IPS DF 6.9 (cell line): ENCODE measurements around the gene WNT10A.
"Not testable (repeated sequence)": the region's sequence is repeated elsewhere in the genome, so short reads cannot be mapped to it uniquely, and the experiment has no call there.

ENCODE experiments used
- DNase-seq: peaks from one replicate; pipeline ENCODE4 v3.0.0-alpha.2; 2013; ENCODE audit warnings: low read depth, low spot score
- H3K27ac ChIP-seq: one replicate; pipeline ENCODE4 v1.5.1; 2013; ENCODE audit warnings: low read length, control low read depth
- H3K27me3 ChIP-seq: 2 replicates; pipeline ENCODE4 v1.6.1; 2013; ENCODE audit warnings: mild to moderate bottlenecking, low read length; ENCODE audit not compliant: control insufficient read depth, insufficient read depth
- H3K36me3 ChIP-seq: 2 replicates; pipeline ENCODE4 v1.6.1; 2013; ENCODE audit warnings: low read length; ENCODE audit not compliant: control insufficient read depth, insufficient read depth
- H3K4me1 ChIP-seq: 2 replicates; pipeline ENCODE4 v1.6.1; 2013; ENCODE audit warnings: low read length; ENCODE audit not compliant: control insufficient read depth, insufficient read depth
- H3K4me3 ChIP-seq: 2 replicates; pipeline ENCODE4 v1.5.1; 2013; ENCODE audit warnings: mild to moderate bottlenecking, low read length
- H3K9me3 ChIP-seq: 2 replicates; pipeline ENCODE4 v1.6.1; 2013; ENCODE audit warnings: low read length, inconsistent platforms; ENCODE audit not compliant: control insufficient read depth, insufficient read depth
- WGBS: extraction: QIAGEN DNeasy Blood & Tissue Kit; methylation state at CpG from one replicate; pipeline ENCODE4 v1.1.7; 2013; ENCODE audit warnings: mixed read lengths, missing lambda C conversion rate; ENCODE audit not compliant: insufficient read length, insufficient coverage; 5-methylcytosine and 5-hydroxymethylcytosine counted together

Gene WNT10A

GRCh38 chr2:218846963-218847362 lies 33.7 kb upstream of the WNT10A start:
- H3K9me3 ChIP-seq, DNase-seq, H3K4me3 ChIP-seq, H3K27ac ChIP-seq, H3K27me3 ChIP-seq, H3K4me1 ChIP-seq, H3K36me3 ChIP-seq: not testable (repeated sequence)
- no CpG with 5 or more reads among the region's 18 CpGs for WGBS

DNA sequence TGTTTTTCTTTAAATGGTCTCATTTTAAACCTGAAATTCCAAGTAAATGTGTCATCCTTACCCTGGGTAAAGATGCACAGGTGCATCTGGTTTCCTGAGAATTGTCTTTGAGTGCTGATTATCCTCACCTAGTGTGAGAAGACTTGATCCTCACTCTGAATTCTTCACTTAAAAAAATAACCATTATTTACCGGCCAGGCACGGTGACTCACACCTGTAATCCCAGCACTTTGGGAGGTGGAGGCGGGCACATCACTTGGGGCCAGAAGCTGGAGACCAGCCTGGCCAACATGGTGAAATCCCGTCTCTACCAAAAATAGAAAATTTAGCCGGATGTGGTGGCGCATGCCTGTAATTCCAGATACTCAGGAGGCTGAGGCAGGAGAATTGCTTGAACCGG lies 30.9 kb upstream of the WNT10A start:
- WGBS = no CpG with 5 or more reads among the region's 7 CpGs
- Histone ChIP-seq H3K4me1 (peaks cover 3% of the 10 kb centered on the region), H3K9me3 (no peaks in the 10 kb centered on the region), H3K36me3 (no peaks in the 10 kb centered on the region), H3K4me3 (no peak overlapping the region), H3K27ac (no peak overlapping the region), H3K27me3 (peaks cover 18% of the 10 kb centered on the region)
- DNase-seq = no peak

- no peaks in the 10 kb centered on the region for H3K36me3 ChIP-seq
- DNase-seq = no peak
- peaks cover 28% of the 10 kb centered on the region for H3K27me3 ChIP-seq
- H3K9me3 ChIP-seq = no peaks in the 10 kb centered on the region
- no peak overlapping the region for H3K27ac ChIP-seq
- peaks cover 4% of the 10 kb centered on the region for H3K4me1 ChIP-seq
- WGBS = no CpG with 5 or more reads among the region's 2 CpGs
- no peak overlapping the region for H3K4me3 ChIP-seq
Measured at GRCh38 chr2:218850796-218851195, 29.9 kb upstream of the WNT10A start.

GRCh38 chr2:218851286-218851685 lies 29.4 kb upstream of the WNT10A start:
- WGBS = no CpG with 5 or more reads among the region's 3 CpGs
- H3K27me3 ChIP-seq = peaks cover 33% of the 10 kb centered on the region

DNA sequence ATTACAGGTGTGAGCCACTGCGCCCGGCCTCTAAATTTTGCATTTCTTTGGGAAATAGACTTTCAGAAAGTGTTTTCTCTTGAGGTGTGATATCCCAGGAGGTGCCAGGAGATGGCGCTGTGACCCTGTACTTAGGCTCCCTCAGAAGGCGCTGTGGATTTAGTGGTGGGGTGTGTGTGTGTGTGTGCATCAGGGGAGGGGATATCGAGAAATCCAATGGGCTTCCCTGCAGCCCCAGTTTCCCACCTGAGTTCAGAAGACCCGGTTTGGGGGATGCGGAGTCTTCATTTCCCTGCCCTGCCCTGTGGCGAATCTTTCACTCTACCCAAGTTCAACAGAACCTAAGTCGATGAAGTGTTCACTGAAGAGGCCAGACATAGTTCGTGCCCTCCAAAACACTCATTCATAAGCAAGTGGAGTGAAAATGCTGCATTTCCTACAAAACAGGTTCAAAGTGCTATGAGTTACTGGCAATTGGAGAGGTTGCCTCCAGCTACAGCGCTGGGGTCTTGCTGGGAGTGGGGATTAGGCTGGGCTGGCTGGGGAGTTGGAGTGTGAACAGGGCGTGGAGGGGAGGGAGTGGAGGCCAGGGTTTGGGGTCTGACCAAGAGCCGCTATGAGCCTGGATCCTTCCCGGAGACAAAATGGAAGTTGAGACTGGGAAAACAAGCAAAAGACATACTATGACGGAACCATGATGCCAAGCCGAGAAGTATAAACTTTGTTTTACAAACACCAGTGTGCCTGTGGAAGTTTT lies 27.6 kb upstream of the WNT10A start:
- Histone ChIP-seq H3K4me1 (peaks cover 4% of the 10 kb centered on the region), H3K27me3 (peaks cover 51% of the 10 kb centered on the region), H3K4me3 (no peak overlapping the region), H3K9me3 (no peaks in the 10 kb centered on the region), H3K27ac (no peak overlapping the region), H3K36me3 (no peaks in the 10 kb centered on the region)
- no CpG with 5 or more reads among the region's 16 CpGs for WGBS
- no peak for DNase-seq

More at GRCh38 chr2:218851286-218851685, 29.4 kb upstream of the WNT10A start:
- Histone ChIP-seq H3K9me3 (no peaks in the 10 kb centered on the region), H3K36me3 (no peaks in the 10 kb centered on the region), H3K27ac (no peak overlapping the region), H3K4me1 (peaks cover 4% of the 10 kb centered on the region), H3K4me3 (no peak overlapping the region)
- DNase-seq = no peak

DNA sequence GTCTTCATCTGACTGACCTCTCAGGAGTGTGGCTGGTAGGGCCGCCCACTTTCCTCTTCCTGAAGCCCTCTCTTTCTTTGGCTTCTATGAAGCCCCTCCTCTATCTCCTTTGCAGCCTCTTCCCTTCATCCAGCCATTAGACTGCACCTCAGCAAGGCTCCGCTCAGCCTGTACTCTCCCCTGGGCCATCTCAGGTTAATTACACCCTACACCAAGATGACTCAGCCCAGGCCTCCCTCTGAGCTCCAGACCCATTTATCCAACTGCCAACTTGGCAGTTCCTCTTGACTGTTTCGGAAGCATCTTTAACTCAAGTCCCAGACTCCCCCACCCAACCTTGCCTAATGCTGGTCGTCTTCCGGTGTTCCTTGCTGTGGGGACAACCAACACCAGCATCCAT lies 26.9 kb upstream of the WNT10A start:
- no peak overlapping the region for H3K4me3 ChIP-seq
- no peaks in the 10 kb centered on the region for H3K9me3 ChIP-seq
- H3K27ac ChIP-seq = no peak overlapping the region
- no peaks in the 10 kb centered on the region for H3K36me3 ChIP-seq
- H3K27me3 ChIP-seq = peaks cover 58% of the 10 kb centered on the region
- H3K4me1 ChIP-seq = peaks cover 6% of the 10 kb centered on the region
- DNase-seq = no peak
- WGBS = no CpG with 5 or more reads among the region's 5 CpGs

- Histone ChIP-seq H3K36me3 (no peaks in the 10 kb centered on the region), H3K4me3 (no peak overlapping the region), H3K4me1 (peaks cover 6% of the 10 kb centered on the region), H3K9me3 (no peaks in the 10 kb centered on the region), H3K27me3 (peaks cover 65% of the 10 kb centered on the region), H3K27ac (no peak overlapping the region)
- whole genome bisulfite sequencing = no CpG with 5 or more reads among the region's 5 CpGs
- DNase-seq = no peak
Measured at GRCh38 chr2:218854860-218855259, 25.8 kb upstream of the WNT10A start.

DNA sequence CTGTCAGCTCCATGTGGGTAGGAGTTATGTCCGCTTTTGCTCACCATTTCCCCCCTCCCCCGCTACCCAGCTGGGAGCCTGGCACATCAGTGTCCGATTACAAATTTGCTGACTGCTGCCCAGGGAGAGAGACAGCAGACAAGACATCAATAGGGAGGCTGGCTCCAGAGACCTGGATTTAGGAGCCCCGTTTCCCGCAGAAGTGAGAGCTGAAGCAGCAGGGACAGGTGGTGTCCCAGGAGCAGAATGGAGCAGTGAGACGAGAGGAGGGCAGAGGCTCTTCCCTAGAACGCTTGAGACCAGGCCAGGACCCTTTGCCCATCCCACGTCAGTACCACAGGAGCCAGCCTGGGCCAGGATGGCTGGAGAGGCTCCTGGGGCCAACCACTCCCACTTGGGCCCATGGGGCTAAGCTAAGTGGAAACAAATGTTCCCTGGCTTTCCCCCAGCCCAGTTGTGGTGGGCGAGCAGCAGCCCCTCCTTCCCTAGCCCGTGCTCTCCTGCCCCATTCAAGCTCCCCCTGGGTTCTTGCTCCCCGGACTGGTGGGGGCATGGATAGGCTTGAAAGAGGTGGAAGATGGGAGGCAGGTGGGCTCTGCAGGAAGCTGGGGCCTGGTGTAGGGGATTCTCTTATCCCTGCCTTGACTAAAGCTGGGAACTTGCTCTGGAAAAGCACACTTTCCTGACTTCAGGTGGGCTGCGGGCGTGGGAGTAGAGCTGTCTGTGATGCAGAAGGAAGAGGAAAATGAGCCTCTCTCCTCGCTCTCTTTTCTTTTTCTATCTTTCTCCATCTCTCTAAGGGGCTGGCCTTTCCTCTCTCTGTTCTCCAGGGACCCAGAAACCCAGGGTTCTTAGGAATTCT lies 25.1 kb upstream of the WNT10A start:
- H3K36me3 ChIP-seq = no peaks in the 10 kb centered on the region
- no peak overlapping the region for H3K4me3 ChIP-seq
- H3K4me1 ChIP-seq = peaks cover 8% of the 10 kb centered on the region
- no peak overlapping the region for H3K27ac ChIP-seq
- no CpG with 5 or more reads among the region's 14 CpGs for WGBS
- H3K27me3 ChIP-seq = peaks cover 72% of the 10 kb centered on the region
- DNase-seq = no peak
- H3K9me3 ChIP-seq = no peaks in the 10 kb centered on the region

DNA sequence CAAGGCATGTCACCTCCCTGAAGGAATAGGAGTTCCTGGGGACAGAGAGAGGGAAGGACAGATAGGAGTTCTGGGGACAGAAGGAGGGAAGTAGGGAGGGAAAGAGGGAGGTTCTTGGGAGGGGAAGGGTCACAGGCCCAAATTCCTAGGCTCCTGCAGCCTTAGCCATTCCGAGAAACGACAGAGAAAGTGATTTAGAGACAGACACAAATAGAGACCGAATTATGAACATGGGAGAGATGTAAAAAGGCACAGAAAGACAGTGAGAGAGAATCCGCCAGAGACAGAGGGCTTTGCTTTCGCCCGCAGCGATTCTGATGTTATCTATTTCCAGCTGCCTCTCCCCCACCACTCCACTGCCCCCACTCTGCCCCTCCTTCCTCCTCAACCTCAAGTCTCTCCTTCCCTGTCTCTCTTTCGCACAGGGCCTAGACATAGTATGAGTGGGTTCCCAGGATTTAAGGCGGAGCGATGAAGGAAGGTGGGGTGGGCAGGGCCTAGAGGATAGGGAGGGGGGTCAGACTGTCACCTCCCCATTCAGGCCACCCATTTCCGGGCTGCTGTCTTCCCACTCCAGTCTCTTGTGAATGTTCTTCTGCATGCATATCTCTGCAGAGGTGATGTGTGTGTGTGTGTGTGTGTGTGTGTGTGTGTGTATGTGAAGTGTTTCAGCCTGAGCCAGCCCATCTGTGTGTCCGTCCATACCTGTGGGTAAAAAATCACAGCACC lies 24.3 kb upstream of the WNT10A start:
- peaks cover 8% of the 10 kb centered on the region for H3K4me1 ChIP-seq
- DNase-seq = no peak
- no CpG with 5 or more reads among the region's 12 CpGs for WGBS
- H3K4me3 ChIP-seq = no peak overlapping the region
- H3K36me3 ChIP-seq = no peaks in the 10 kb centered on the region
- no peak overlapping the region for H3K27ac ChIP-seq
- H3K9me3 ChIP-seq = no peaks in the 10 kb centered on the region
- H3K27me3 ChIP-seq = peaks cover 71% of the 10 kb centered on the region

DNA sequence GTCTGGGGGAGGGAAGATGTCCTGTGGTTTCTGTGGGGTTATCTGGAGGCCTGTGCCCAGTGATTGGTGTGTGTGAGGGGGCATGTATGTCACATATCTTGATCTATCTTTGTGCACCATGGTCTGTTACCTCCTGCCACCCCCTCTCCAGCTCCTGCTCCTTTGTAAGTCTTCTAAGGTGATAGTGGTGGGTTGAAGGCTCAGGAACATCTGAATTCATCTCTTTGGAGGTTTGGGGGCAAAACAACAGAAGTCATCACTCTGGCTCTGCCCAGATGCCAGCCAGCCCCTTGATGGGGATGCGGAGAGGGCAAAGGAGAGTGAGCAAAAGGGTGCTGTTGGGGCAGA lies 23.8 kb upstream of the WNT10A start:
- Histone ChIP-seq H3K27ac (no peak overlapping the region), H3K36me3 (no peaks in the 10 kb centered on the region), H3K4me3 (no peak overlapping the region), H3K27me3 (peaks cover 75% of the 10 kb centered on the region), H3K9me3 (no peaks in the 10 kb centered on the region), H3K4me1 (peaks cover 8% of the 10 kb centered on the region)
- no CpG with 5 or more reads among the region's 1 CpG for WGBS
- DNase-seq = no peak
